HUES6 (cell line): Measurements from ENCODE around the gene CASZ1.

Experiments used
- H3K27ac ChIP-seq: 2 replicates; pipeline ENCODE4 v1.7.0; 2013; ENCODE audit warnings: low read depth, mild to moderate bottlenecking, low read length, inconsistent platforms
- H3K27me3 ChIP-seq: 2 replicates; pipeline ENCODE4 v1.6.1; 2013; ENCODE audit warnings: low read length; ENCODE audit not compliant: control insufficient read depth, insufficient read depth
- H3K36me3 ChIP-seq: 2 replicates; pipeline ENCODE4 v1.6.1; 2013; ENCODE audit warnings: low read length; ENCODE audit not compliant: control insufficient read depth, insufficient read depth
- H3K4me1 ChIP-seq: 2 replicates; pipeline ENCODE4 v1.6.1; 2013; ENCODE audit warnings: low read length; ENCODE audit not compliant: control insufficient read depth, insufficient read depth
- H3K4me3 ChIP-seq: 2 replicates; pipeline ENCODE4 v1.5.1; 2013; ENCODE audit warnings: low read depth, low read length
- H3K9ac ChIP-seq: one replicate; pipeline ENCODE4 v1.6.1; 2013; ENCODE audit warnings: mild to moderate bottlenecking, low read length
- H3K9me3 ChIP-seq: 2 replicates; pipeline ENCODE4 v1.6.1; 2013; ENCODE audit warnings: low read depth, low read length; ENCODE audit not compliant: control insufficient read depth, insufficient read depth

CASZ1 gene

DNA sequence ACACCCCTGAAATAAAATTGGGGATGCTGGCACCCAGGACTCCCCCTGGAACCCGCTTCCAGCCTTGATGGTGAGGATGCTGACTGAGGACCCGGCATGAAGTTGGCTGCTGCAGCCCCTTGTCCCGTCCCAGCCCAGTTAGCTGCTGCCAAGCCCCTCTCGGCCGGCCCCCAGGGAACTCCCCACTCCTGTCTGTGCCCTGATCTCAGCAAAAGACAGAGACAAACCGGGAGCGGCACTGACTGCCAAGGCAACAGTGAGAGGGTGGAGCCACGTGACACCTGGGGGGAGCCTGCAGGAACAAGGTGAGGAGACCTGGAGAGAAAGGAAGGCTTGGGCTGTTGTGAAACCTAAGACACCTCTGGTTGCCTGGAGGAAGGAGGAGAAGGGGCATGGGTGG is 24.7 kb downstream of the CASZ1 start:
- no peaks in the 10 kb centered on the region for H3K27me3 ChIP-seq
- no peak overlapping the region for H3K4me3 ChIP-seq
- no peaks in the 10 kb centered on the region for H3K36me3 ChIP-seq
- H3K9me3 ChIP-seq: no peaks in the 10 kb centered on the region
- no peak overlapping the region for H3K9ac ChIP-seq
- H3K4me1 ChIP-seq: no peaks in the 10 kb centered on the region
- no peak overlapping the region for H3K27ac ChIP-seq

DNA sequence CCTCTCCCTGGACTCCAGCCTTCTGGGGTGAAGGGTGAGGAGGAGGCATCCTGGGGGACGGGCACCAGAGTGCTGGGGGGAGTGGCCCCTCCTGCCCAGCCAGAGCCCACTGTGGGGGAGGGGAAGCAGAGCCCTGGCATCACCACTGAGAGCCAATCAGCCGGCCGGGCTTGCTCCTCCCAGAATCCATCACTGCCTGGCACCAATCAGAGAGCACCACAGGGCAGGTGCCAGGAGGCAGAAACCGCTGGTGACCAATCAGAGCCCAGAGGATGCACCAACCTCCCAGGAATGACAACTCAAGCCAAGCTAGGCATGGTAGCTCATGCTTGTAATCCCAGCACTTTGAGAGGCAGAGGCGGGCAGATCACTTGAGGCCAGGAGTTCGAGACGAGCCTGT is 27.9 kb downstream of the CASZ1 start:
- Histone ChIP-seq H3K27ac (no peak overlapping the region), H3K36me3 (no peaks in the 10 kb centered on the region), H3K27me3 (no peaks in the 10 kb centered on the region), H3K9me3 (no peaks in the 10 kb centered on the region), H3K4me1 (no peaks in the 10 kb centered on the region), H3K4me3 (no peak overlapping the region), H3K9ac (no peak overlapping the region)

DNA sequence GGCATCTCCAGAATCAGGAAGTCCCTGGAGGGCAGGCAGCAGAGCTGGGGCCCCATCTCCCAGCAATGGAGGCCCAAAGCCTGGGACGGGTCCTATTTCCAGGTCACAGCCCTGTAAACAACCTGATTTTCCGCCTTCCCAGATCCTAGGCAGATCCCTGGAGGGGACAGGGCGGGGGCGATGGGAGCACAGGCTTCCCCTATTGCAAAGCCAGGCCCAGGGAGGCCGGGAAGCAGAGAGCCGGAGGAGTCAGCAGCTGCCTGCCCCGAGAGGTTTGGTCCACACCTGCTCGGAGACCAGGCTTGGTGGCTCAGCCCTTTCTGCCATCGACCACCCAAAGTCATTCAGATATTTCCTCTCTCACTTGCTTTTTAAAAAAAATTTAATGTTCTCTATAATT is 29.2 kb downstream of the CASZ1 start:
- no peak overlapping the region for H3K4me3 ChIP-seq
- no peaks in the 10 kb centered on the region for H3K36me3 ChIP-seq
- no peak overlapping the region for H3K27ac ChIP-seq
- H3K27me3 ChIP-seq: no peaks in the 10 kb centered on the region
- H3K9ac ChIP-seq: no peak overlapping the region
- H3K9me3 ChIP-seq: no peaks in the 10 kb centered on the region
- H3K4me1 ChIP-seq: no peaks in the 10 kb centered on the region

GRCh38 chr1:10765734-10766478 is 30.5 kb downstream of the CASZ1 start:
- H3K27ac ChIP-seq: no peak overlapping the region
- no peak overlapping the region for H3K9ac ChIP-seq
- no peaks in the 10 kb centered on the region for H3K36me3 ChIP-seq
- no peaks in the 10 kb centered on the region for H3K27me3 ChIP-seq
- H3K4me3 ChIP-seq: no peak overlapping the region
- H3K9me3 ChIP-seq: no peaks in the 10 kb centered on the region
- H3K4me1 ChIP-seq: no peaks in the 10 kb centered on the region

- no peaks in the 10 kb centered on the region for H3K36me3 ChIP-seq
- no peaks in the 10 kb centered on the region for H3K27me3 ChIP-seq
- H3K4me3 ChIP-seq: no peak overlapping the region
- no peaks in the 10 kb centered on the region for H3K9me3 ChIP-seq
- H3K27ac ChIP-seq: no peak overlapping the region
- H3K4me1 ChIP-seq: no peaks in the 10 kb centered on the region
- H3K9ac ChIP-seq: no peak overlapping the region
These were observed 31.1 kb downstream of the CASZ1 start for GRCh38 chr1:10765304-10765703.

DNA sequence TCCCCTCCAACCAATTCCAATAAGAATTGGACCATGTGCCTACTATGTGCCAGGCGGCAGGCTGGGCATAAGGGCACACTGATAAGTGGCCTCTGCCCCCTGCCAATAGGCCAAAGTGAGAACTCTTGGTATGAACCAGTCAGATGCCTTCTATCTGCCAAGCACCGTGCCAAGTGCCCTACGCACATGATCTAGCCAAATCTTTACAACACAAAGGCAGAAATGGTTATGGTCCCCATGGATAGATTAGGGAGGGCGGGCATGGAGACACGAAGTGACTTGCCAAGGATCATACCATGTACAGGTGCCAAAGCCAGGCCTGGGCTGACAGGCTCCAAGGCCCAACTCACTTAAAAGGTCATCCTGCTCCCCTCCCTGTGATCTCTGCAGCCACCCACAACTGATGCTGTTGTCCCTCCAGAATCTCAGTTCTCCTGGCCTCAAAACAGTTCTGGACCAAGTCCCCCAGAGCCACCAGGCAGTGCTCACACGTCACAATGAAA is 32.1 kb downstream of the CASZ1 start:
- H3K9ac ChIP-seq: no peak overlapping the region
- H3K27me3 ChIP-seq: no peaks in the 10 kb centered on the region
- H3K9me3 ChIP-seq: no peaks in the 10 kb centered on the region
- H3K27ac ChIP-seq: no peak overlapping the region
- no peaks in the 10 kb centered on the region for H3K36me3 ChIP-seq
- H3K4me3 ChIP-seq: no peak overlapping the region
- peaks cover 3% of the 10 kb centered on the region; the same call in 1 of the 2 replicates for H3K4me1 ChIP-seq

- no peaks in the 10 kb centered on the region for H3K9me3 ChIP-seq
- H3K27ac ChIP-seq: no peak overlapping the region
- H3K36me3 ChIP-seq: no peaks in the 10 kb centered on the region
- H3K4me1 ChIP-seq: peaks cover 7% of the 10 kb centered on the region; the same call in 1 of the 2 replicates
- H3K4me3 ChIP-seq: no peak overlapping the region
- no peak overlapping the region for H3K9ac ChIP-seq
- no peaks in the 10 kb centered on the region for H3K27me3 ChIP-seq
These were observed 33.6 kb downstream of the CASZ1 start for GRCh38 chr1:10762875-10763274.

DNA sequence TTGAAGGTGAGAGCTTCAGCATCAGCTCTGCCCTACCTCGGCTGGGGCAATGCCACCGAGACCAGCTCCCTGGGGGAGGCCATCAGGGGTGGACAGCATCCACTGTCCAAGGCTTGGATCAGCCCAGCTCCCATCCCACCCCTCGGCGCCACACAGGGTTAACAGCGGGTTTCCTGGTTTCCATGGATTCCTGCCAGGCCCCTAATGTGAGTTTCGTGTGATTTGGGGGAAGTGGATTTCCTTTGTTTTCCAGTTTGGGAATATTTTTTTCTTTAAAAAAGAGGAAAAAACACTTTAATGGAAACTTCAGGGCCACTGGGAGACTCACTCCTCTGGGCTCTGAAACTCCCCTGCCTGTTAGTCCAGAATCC is 34.3 kb downstream of the CASZ1 start:
- no peaks in the 10 kb centered on the region for H3K36me3 ChIP-seq
- no peak overlapping the region for H3K4me3 ChIP-seq
- H3K27ac ChIP-seq: no peak overlapping the region
- peaks cover 7% of the 10 kb centered on the region for H3K4me1 ChIP-seq
- no peak overlapping the region for H3K9ac ChIP-seq
- H3K27me3 ChIP-seq: no peaks in the 10 kb centered on the region
- no peaks in the 10 kb centered on the region for H3K9me3 ChIP-seq

DNA sequence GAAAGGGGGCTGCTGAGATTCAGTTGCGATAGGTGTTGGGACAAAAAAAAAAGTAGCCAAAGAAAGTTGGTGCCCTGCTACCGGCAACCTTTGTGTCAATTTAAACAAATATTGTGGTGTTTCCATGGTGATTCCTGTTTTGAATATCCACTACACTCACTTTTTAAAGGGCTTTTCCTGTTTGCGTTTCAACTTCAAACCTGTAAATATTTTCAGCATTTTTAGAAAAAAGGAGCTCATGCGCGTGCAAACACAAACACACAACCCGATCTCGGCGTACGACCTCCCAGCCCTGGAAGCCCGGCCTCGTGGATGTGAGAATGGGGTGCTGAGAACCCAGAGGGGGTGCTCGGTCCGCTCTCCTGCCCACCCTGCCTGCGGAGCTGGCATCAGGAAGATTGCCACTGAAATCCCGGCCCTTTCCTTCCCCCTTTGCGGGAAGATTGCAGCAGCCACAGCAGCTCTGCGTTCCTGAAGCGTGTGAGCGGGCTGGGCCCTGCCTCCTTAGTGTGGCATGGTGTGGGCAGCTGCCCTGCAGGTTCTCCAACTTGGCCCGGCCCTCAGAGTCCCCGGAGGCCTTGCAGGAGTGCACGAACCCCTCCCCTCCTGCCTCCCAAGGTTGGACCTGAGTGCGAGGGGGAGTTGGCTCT is 34.8 kb downstream of the CASZ1 start:
- Histone ChIP-seq H3K9me3 (no peaks in the 10 kb centered on the region), H3K9ac (no peak overlapping the region), H3K27ac (no peak overlapping the region), H3K4me3 (no peak overlapping the region), H3K4me1 (peaks cover 12% of the 10 kb centered on the region), H3K36me3 (no peaks in the 10 kb centered on the region), H3K27me3 (no peaks in the 10 kb centered on the region)

- no peak overlapping the region for H3K27ac ChIP-seq
These were observed 35.6 kb downstream of the CASZ1 start for GRCh38 chr1:10760566-10761502.

More at GRCh38 chr1:10760566-10761502, 35.6 kb downstream of the CASZ1 start:
- Histone ChIP-seq H3K27me3 (no peaks in the 10 kb centered on the region), H3K36me3 (no peaks in the 10 kb centered on the region), H3K9ac (no peak overlapping the region), H3K4me3 (no peak overlapping the region), H3K4me1 (peaks cover 14% of the 10 kb centered on the region), H3K9me3 (no peaks in the 10 kb centered on the region)
